PC-3 (cell line): ENCODE data around the gene ESR1. TPM values are rescaled to one million over a fixed set of nuclear protein-coding genes. Genes with fewer than 3 reads are reported as not detected.

Experiments used
- ATAC-seq: fragments of 200-7000 bp; cut with Tn5 transposase; 2 replicates; pipeline ENCODE4 v1.9.1; 2020; ENCODE audit warnings: mild to moderate bottlenecking, moderate library complexity
- BruUV-seq: library from RNA; stranded (reverse); fragments of 400-500 nt; replicated peaks from 2 replicates; lab custom pipeline; 2021; lab: Mats Ljungman, UMichigan
- CTCF ChIA-PET: fragments of 300-600 bp; sonication (Branson Sonifier 250); formaldehyde crosslinking; loops from one replicate; lab custom pipeline; 2022; ENCODE audit warnings: antibody characterized with exemption; lab: Charles Lee
- POLR2A ChIA-PET: fragments of 300-600 bp; sonication (Branson Sonifier 250); formaldehyde crosslinking; loops from one replicate; lab custom pipeline; 2022; ENCODE audit warnings: antibody characterized with exemption; ENCODE audit not compliant: unreplicated experiment; lab: Charles Lee
- DNase-seq: peaks from one replicate; pipeline ENCODE4 v3.0.0-alpha.2; 2015
- H2AFZ ChIP-seq: fragments of 300-600 bp; sonication (generic); 2 replicates; pipeline ENCODE4 v1.6.0; 2016; ENCODE audit warnings: antibody characterized with exemption, low read length
- H3F3A ChIP-seq: fragments of 300-600 bp; sonication (generic); one replicate; pipeline ENCODE4 v1.6.0; 2017; ENCODE audit warnings: antibody characterized with exemption, low read length, control low read depth, mild to moderate bottlenecking; ENCODE audit not compliant: unreplicated experiment
- H3K27ac ChIP-seq: fragments of 300-600 bp; sonication (generic); 2 replicates; pipeline ENCODE4 v1.5.1; 2016; ENCODE audit warnings: mild to moderate bottlenecking, low read length
- H3K27me3 ChIP-seq: fragments of 300-600 bp; sonication (generic); 2 replicates; pipeline ENCODE4 v1.6.1; 2016; ENCODE audit warnings: low read length, mixed read lengths
- H3K36me3 ChIP-seq: fragments of 300-600 bp; sonication (generic); 2 replicates; pipeline ENCODE4 v1.6.1; 2016; ENCODE audit warnings: low read depth, mixed run types, low read length, mixed read lengths
- H3K4me1 ChIP-seq: fragments of 300-600 bp; sonication (generic); 2 replicates; pipeline ENCODE4 v1.5.1; 2016; ENCODE audit warnings: low read length; ENCODE audit not compliant: insufficient read depth
- H3K4me2 ChIP-seq: fragments of 300-600 bp; sonication (generic); 2 replicates; pipeline ENCODE4 v1.6.0; 2016; ENCODE audit warnings: low read length
- H3K4me3 ChIP-seq: fragments of 300-600 bp; sonication (generic); 2 replicates; pipeline ENCODE4 v1.5.1; 2016; ENCODE audit warnings: mild to moderate bottlenecking, low read length, mixed read lengths
- H3K79me2 ChIP-seq: fragments of 300-600 bp; sonication (generic); 2 replicates; pipeline ENCODE4 v1.6.1; 2017; ENCODE audit warnings: low read length, mixed read lengths
- H3K9ac ChIP-seq: fragments of 300-600 bp; sonication (generic); 2 replicates; pipeline ENCODE4 v1.6.0; 2016; ENCODE audit warnings: mild to moderate bottlenecking, low read length
- H3K9me2 ChIP-seq: fragments of 300-600 bp; sonication (generic); replicated peaks from 2 replicates; pipeline ENCODE4 v1.6.1; 2016; ENCODE audit warnings: mixed run types, low read length, mixed read lengths
- H3K9me3 ChIP-seq: fragments of 300-600 bp; sonication (generic); 2 replicates; pipeline ENCODE4 v1.6.1; 2016; ENCODE audit warnings: low read length, mixed read lengths
- H4K20me1 ChIP-seq: fragments of 300-600 bp; sonication (generic); 2 replicates; pipeline ENCODE4 v1.6.1; 2016; ENCODE audit warnings: low read length, mixed read lengths
- CTCF ChIP-seq: fragments of 300-600 bp; sonication (generic); conservative IDR thresholded peaks from 2 replicates; pipeline ENCODE4 v1.5.1; 2017; ENCODE audit warnings: antibody characterized with exemption, low read depth, mild to moderate bottlenecking, low read length
- EZH2 ChIP-seq: fragments of 300-600 bp; sonication (generic); IDR thresholded peaks from one replicate; pipeline ENCODE4 v1.6.1; 2017; ENCODE audit warnings: antibody characterized with exemption, mild to moderate bottlenecking, low read length; ENCODE audit not compliant: unreplicated experiment
- EZH2phosphoT487 ChIP-seq: fragments of 300-600 bp; sonication (generic); IDR thresholded peaks from 2 replicates; pipeline ENCODE4 v1.6.1; 2018; ENCODE audit warnings: mild to moderate bottlenecking, antibody characterized with exemption, low read length, borderline replicate concordance
- intact Hi-C: fragments of 100-400 bp; cut with micrococcal nuclease; formaldehyde crosslinking; loops from 2 replicates; pipeline ENCODE4 v1.9.0; 2023
- total RNA-seq: library from RNA; depleted of rRNA; stranded (reverse); fragments of >200 nt; gene quantifications from 2 replicates; pipeline ENCODE4 v1.2.3, GENCODE V29; 2014

ESR1 gene
- total RNA-seq, 1 experiment from 2014 or later = 5.9 TPM

GRCh38 chr6:152148412-152148811 lies 340.9 kb downstream of the ESR1 start:
- intact Hi-C loops = no loop called here
- ATAC-seq = no peak
- CTCF ChIA-PET = no interaction called here
- Histone ChIP-seq H3K36me3 (no peaks in the 10 kb centered on the region), H3K27me3 (no peaks in the 10 kb centered on the region), H3K79me2 (no peaks in the 10 kb centered on the region), H3K4me2 (no peak overlapping the region), H3K9me2 (no peaks in the 10 kb centered on the region), H3K4me3 (no peak overlapping the region), H3K4me1 (no peaks in the 10 kb centered on the region), H3K27ac (no peak overlapping the region), H3F3A (no peaks in the 10 kb centered on the region), H4K20me1 (no peaks in the 10 kb centered on the region), H2AFZ (no peak overlapping the region), H3K9ac (no peak overlapping the region), H3K9me3 (no peaks in the 10 kb centered on the region)
- POLR2A ChIA-PET = no interaction called here
- no peak for DNase-seq
- no TSS peak for BruUV-seq
- no peak for TF ChIP-seq EZH2
- TF ChIP-seq EZH2phosphoT487 = no peak
- TF ChIP-seq CTCF = no peak

DNA sequence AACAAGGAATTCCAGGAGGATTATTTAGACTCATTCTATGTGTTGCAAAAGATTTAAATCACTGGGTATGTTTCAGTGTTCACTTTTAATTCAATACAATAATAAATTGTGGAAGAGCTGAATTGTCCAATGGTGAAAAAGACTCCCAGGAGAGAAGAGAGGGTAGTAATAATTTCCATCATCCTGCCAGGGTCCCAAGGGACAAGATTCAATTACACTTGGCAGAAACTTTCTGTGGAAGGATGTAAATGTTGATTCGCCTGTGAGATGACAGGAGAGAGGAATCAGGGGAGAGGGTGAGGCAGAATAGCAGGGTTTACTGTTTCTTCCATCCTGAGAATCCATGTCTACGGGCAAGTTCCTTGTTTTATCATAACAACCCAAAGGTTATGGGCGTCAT lies 342.7 kb downstream of the ESR1 start:
- POLR2A ChIA-PET = no interaction called here
- no peaks in the 10 kb centered on the region for H3K9me3 ChIP-seq
- BruUV-seq = no TSS peak
- H2AFZ ChIP-seq = no peak overlapping the region
- H3K4me3 ChIP-seq = no peak overlapping the region
- CTCF ChIA-PET = no interaction called here
- TF ChIP-seq EZH2phosphoT487 (no peak), CTCF (no peak), EZH2 (no peak)
- intact Hi-C loops = no loop called here
- H3K4me1 ChIP-seq = no peaks in the 10 kb centered on the region
- no peaks in the 10 kb centered on the region for H4K20me1 ChIP-seq
- no peaks in the 10 kb centered on the region for H3F3A ChIP-seq
- H3K36me3 ChIP-seq = no peaks in the 10 kb centered on the region
- no peaks in the 10 kb centered on the region for H3K27me3 ChIP-seq
- H3K4me2 ChIP-seq = no peak overlapping the region
- H3K9ac ChIP-seq = no peak overlapping the region
- H3K9me2 ChIP-seq = no peaks in the 10 kb centered on the region
- no peaks in the 10 kb centered on the region for H3K79me2 ChIP-seq
- H3K27ac ChIP-seq = no peak overlapping the region
- DNase-seq (no peak), ATAC-seq (no peak)

- Histone ChIP-seq H3K4me2 (no peak overlapping the region), H3K4me1 (no peaks in the 10 kb centered on the region), H3K36me3 (no peaks in the 10 kb centered on the region), H3K4me3 (no peak overlapping the region), H3K79me2 (no peaks in the 10 kb centered on the region), H3K27ac (no peak overlapping the region), H3K9me2 (no peaks in the 10 kb centered on the region), H3K27me3 (no peaks in the 10 kb centered on the region), H3K9me3 (no peaks in the 10 kb centered on the region), H2AFZ (no peak overlapping the region), H4K20me1 (no peaks in the 10 kb centered on the region), H3F3A (no peaks in the 10 kb centered on the region), H3K9ac (no peak overlapping the region)
- BruUV-seq = no TSS peak
- POLR2A ChIA-PET = no interaction called here
- DNase-seq (no peak), ATAC-seq (no peak)
- intact Hi-C loops = no loop called here
- CTCF ChIA-PET = no interaction called here
- TF ChIP-seq CTCF = no peak
- TF ChIP-seq EZH2 = no peak
- no peak for TF ChIP-seq EZH2phosphoT487
Observed at GRCh38 chr6:152151920-152152319, 344.4 kb downstream of the ESR1 start.
